Panc1 (cell line): Measurements from ENCODE around the gene ITIH2. TPM values are rescaled to one million over a fixed set of nuclear protein-coding genes. Genes with fewer than 3 reads are reported as not detected.

Experiments used
- ATAC-seq: fragments of 200-7000 bp; cut with Tn5 transposase; 2 replicates; pipeline ENCODE4 v1.9.1; 2020; ENCODE audit warnings: mild to moderate bottlenecking, moderate library complexity
- BruUV-seq: library from RNA; stranded (reverse); fragments of 400-500 nt; replicated peaks from 2 replicates; lab custom pipeline; 2021; lab: Mats Ljungman, UMichigan
- CTCF ChIA-PET: fragments of 300-600 bp; sonication (Branson Sonifier 250); formaldehyde crosslinking; loops from one replicate; lab custom pipeline; 2022; ENCODE audit warnings: antibody characterized with exemption; lab: Charles Lee
- POLR2A ChIA-PET: fragments of 300-600 bp; sonication (Branson Sonifier 250); formaldehyde crosslinking; loops from one replicate; lab custom pipeline; 2022; ENCODE audit warnings: antibody characterized with exemption; lab: Charles Lee
- DNase-seq: peaks from one replicate; pipeline ENCODE4 v3.0.0-alpha.2; 2010; ENCODE audit warnings: low read depth, low spot score
- H3K27ac ChIP-seq: 2 replicates; pipeline ENCODE4 v1.5.1; 2011; ENCODE audit warnings: mild to moderate bottlenecking, low read length, inconsistent platforms
- H3K27me3 ChIP-seq: fragments of 200-500 bp; sonication (Bioruptor generic); 2 replicates; pipeline ENCODE4 v1.6.0; 2014; ENCODE audit warnings: low read length, inconsistent platforms; ENCODE audit not compliant: control insufficient read depth, insufficient read depth
- H3K36me3 ChIP-seq: fragments of 200-500 bp; sonication (Bioruptor generic); 2 replicates; pipeline ENCODE4 v1.5.1; 2014; ENCODE audit warnings: inconsistent platforms, mild to moderate bottlenecking, low read length, moderate library complexity; ENCODE audit not compliant: control insufficient read depth, insufficient read depth
- H3K4me1 ChIP-seq: 2 replicates; pipeline ENCODE4 v1.5.1; 2011; ENCODE audit warnings: inconsistent platforms, mild to moderate bottlenecking, low read length, moderate library complexity; ENCODE audit not compliant: control insufficient read depth, insufficient read depth
- H3K4me3 ChIP-seq, 2 experiments: 2 replicates each; pipeline ENCODE4 v1.5.1; 2011 to 2012; ENCODE audit warnings: low read depth in 2 of 2, low read length in 2 of 2, mild to moderate bottlenecking in 2 of 2, inconsistent platforms in 1 of 2, moderate library complexity in 1 of 2
- H3K9me3 ChIP-seq: fragments of 200-500 bp; sonication (Bioruptor generic); 2 replicates; pipeline ENCODE4 v1.5.1; 2014; ENCODE audit warnings: low read depth, mild to moderate bottlenecking, inconsistent platforms, low read length, moderate library complexity; ENCODE audit not compliant: control insufficient read depth, insufficient read depth
- CTCF ChIP-seq: fragments of 450-650 bp; IDR thresholded peaks from 2 replicates; pipeline ENCODE4 v1.5.1; 2017; ENCODE audit warnings: mild to moderate bottlenecking
- POLR2AphosphoS5 ChIP-seq: IDR thresholded peaks from 2 replicates; pipeline ENCODE4 v1.6.1; 2012; ENCODE audit warnings: mild to moderate bottlenecking, low read depth, low read length, moderate library complexity
- SIN3A ChIP-seq: IDR thresholded peaks from 2 replicates; pipeline ENCODE4 v1.6.1; 2012; ENCODE audit warnings: low read depth, mild to moderate bottlenecking, low read length, moderate library complexity, borderline replicate concordance; ENCODE audit not compliant: insufficient read depth
- TCF7L2 ChIP-seq: IDR thresholded peaks from 2 replicates; pipeline ENCODE4 v1.6.1; 2011; ENCODE audit warnings: mild to moderate bottlenecking, low read depth, low read length, inconsistent platforms
- in situ Hi-C: cut with HindIII; loops from 2 replicates; pipeline ENCODE4 v1.10.0; 2016; ENCODE audit warnings: low sequenced_read_pairs, low pct_unique_long_range_greater_than_20kb
- intact Hi-C: fragments of 100-400 bp; cut with micrococcal nuclease; formaldehyde crosslinking; loops from one replicate; pipeline ENCODE4 v1.10.0; 2022; ENCODE audit not compliant: unreplicated experiment
- total RNA-seq: library from RNA; stranded (reverse); gene quantifications from one replicate; pipeline ENCODE4 v1.2.1, GENCODE V29; 2021; ENCODE audit not compliant: unreplicated experiment
- TF ChIP-seq, protein P1 (sequence below), 2 experiments: IDR thresholded peaks; 2 replicates each; pipeline ENCODE4 v1.6.1; 2011 to 2012; ENCODE audit warnings: low read depth in 2 of 2, control low read depth in 1 of 2, low read length in 1 of 2, mild to moderate bottlenecking in 1 of 2, moderate library complexity in 1 of 2; ENCODE audit not compliant: insufficient read depth in 1 of 2

ITIH2 gene
- total RNA-seq, 1 experiment from 2014 or later, result 0.67 TPM

GRCh38 chr10:7702288-7702812 is 766 bp upstream of the ITIH2 start:
- ATAC-seq (no peak), DNase-seq (no peak)
- Histone ChIP-seq H3K9me3 (no peaks in the 10 kb centered on the region), H3K4me1 (no peaks in the 10 kb centered on the region), H3K4me3 (no peak overlapping the region), H3K27me3 (peaks cover 6% of the 10 kb centered on the region), H3K36me3 (no peaks in the 10 kb centered on the region), H3K27ac (no peak overlapping the region)
- POLR2A ChIA-PET, result no interaction called here
- TF ChIP-seq, protein P1, sequence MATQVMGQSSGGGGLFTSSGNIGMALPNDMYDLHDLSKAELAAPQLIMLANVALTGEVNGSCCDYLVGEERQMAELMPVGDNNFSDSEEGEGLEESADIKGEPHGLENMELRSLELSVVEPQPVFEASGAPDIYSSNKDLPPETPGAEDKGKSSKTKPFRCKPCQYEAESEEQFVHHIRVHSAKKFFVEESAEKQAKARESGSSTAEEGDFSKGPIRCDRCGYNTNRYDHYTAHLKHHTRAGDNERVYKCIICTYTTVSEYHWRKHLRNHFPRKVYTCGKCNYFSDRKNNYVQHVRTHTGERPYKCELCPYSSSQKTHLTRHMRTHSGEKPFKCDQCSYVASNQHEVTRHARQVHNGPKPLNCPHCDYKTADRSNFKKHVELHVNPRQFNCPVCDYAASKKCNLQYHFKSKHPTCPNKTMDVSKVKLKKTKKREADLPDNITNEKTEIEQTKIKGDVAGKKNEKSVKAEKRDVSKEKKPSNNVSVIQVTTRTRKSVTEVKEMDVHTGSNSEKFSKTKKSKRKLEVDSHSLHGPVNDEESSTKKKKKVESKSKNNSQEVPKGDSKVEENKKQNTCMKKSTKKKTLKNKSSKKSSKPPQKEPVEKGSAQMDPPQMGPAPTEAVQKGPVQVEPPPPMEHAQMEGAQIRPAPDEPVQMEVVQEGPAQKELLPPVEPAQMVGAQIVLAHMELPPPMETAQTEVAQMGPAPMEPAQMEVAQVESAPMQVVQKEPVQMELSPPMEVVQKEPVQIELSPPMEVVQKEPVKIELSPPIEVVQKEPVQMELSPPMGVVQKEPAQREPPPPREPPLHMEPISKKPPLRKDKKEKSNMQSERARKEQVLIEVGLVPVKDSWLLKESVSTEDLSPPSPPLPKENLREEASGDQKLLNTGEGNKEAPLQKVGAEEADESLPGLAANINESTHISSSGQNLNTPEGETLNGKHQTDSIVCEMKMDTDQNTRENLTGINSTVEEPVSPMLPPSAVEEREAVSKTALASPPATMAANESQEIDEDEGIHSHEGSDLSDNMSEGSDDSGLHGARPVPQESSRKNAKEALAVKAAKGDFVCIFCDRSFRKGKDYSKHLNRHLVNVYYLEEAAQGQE (IDR thresholded peaks at IDR 0.05; ENCODE audit: insufficient read depth in 1 of 2, low read depth in 2 of 2, low read length in 1 of 2), result no peak
- TF ChIP-seq POLR2AphosphoS5 (no peak), SIN3A (no peak), TCF7L2 (no peak), CTCF (no peak)
- CTCF ChIA-PET, result no interaction called here
- BruUV-seq, result no TSS peak
- in situ Hi-C loops, result no loop called here
- intact Hi-C loops, result no loop called here

GRCh38 chr10:7704071-7705016 is 1.2 kb downstream of the ITIH2 start:
- ATAC-seq (no peak), DNase-seq (no peak)
- no peak overlapping the region for H3K4me3 ChIP-seq
- intact Hi-C loops (no loop called here), in situ Hi-C loops (no loop called here)
- ChIA-PET CTCF (no interaction called here), POLR2A (no interaction called here)
- BruUV-seq, result no TSS peak
- TF ChIP-seq POLR2AphosphoS5 (no peak), SIN3A (no peak), TCF7L2 (no peak), CTCF (no peak)
- TF ChIP-seq, protein P1 (IDR thresholded peaks at IDR 0.05; ENCODE audit: insufficient read depth in 1 of 2, low read depth in 2 of 2, low read length in 1 of 2), result no peak
- H3K27ac ChIP-seq, result no peak overlapping the region
- no peaks in the 10 kb centered on the region for H3K4me1 ChIP-seq
- H3K27me3 ChIP-seq, result peaks cover 6% of the 10 kb centered on the region
- no peaks in the 10 kb centered on the region for H3K36me3 ChIP-seq
- H3K9me3 ChIP-seq, result no peaks in the 10 kb centered on the region
